OCI-LY7 (cell line): ENCODE results near the gene PSME4. TPM values are rescaled to one million over a fixed set of nuclear protein-coding genes. Genes with fewer than 3 reads are reported as not detected.

ENCODE experiments used
- BruUV-seq: library from RNA; stranded (reverse); fragments of 400-500 nt; replicated peaks from 2 replicates; lab custom pipeline; 2021; lab: Mats Ljungman, UMichigan
- CTCF ChIA-PET: fragments of 300-600 bp; sonication (Branson Sonifier 250); formaldehyde crosslinking; loops from one replicate; lab custom pipeline; 2022; ENCODE audit warnings: antibody characterized with exemption; ENCODE audit not compliant: unreplicated experiment; lab: Charles Lee
- POLR2A ChIA-PET: fragments of 300-600 bp; sonication (Branson Sonifier 250); formaldehyde crosslinking; loops from one replicate; lab custom pipeline; 2022; ENCODE audit warnings: antibody characterized with exemption; lab: Charles Lee
- DNase-seq: peaks from one replicate; pipeline ENCODE4 v3.0.0-alpha.2; 2015; ENCODE audit warnings: low spot score
- H2AFZ ChIP-seq: fragments of 200-600 bp; sonication (generic), shearing (Covaris generic); 2 replicates; pipeline ENCODE4 v1.6.1; 2014; ENCODE audit warnings: mild to moderate bottlenecking, antibody characterized with exemption, low read length, moderate library complexity
- H3K27ac ChIP-seq: fragments of 200-600 bp; sonication (generic); 2 replicates; pipeline ENCODE4 v1.5.1; 2014; ENCODE audit warnings: mixed run types, low read depth, mild to moderate bottlenecking, moderate library complexity, low read length, inconsistent platforms; ENCODE audit not compliant: poor library complexity, severe bottlenecking
- H3K36me3 ChIP-seq: fragments of 200-600 bp; sonication (generic); 2 replicates; pipeline ENCODE4 v1.6.1; 2014; ENCODE audit warnings: mild to moderate bottlenecking, antibody characterized with exemption, low read length, moderate library complexity, mixed read lengths; ENCODE audit not compliant: insufficient read depth
- H3K4me1 ChIP-seq: fragments of 200-600 bp; sonication (generic); 2 replicates; pipeline ENCODE4 v1.5.1; 2014; ENCODE audit warnings: mild to moderate bottlenecking, low read length; ENCODE audit not compliant: insufficient read depth, poor library complexity, severe bottlenecking
- H3K4me2 ChIP-seq: fragments of 200-600 bp; sonication (generic); 2 replicates; pipeline ENCODE4 v1.6.1; 2014; ENCODE audit warnings: mild to moderate bottlenecking, low read length
- H3K4me3 ChIP-seq: fragments of 200-600 bp; sonication (generic); 2 replicates; pipeline ENCODE4 v1.5.1; 2014; ENCODE audit warnings: mild to moderate bottlenecking, low read depth, low read length; ENCODE audit not compliant: poor library complexity, severe bottlenecking
- H3K79me2 ChIP-seq: fragments of 200-600 bp; sonication (generic); 2 replicates; pipeline ENCODE4 v1.6.1; 2016; ENCODE audit warnings: low read depth, mild to moderate bottlenecking, low read length, moderate library complexity, mixed read lengths; ENCODE audit not compliant: insufficient read depth
- H3K9me2 ChIP-seq: fragments of 200-600 bp; sonication (generic); 2 replicates; pipeline ENCODE4 v1.6.1; 2016; ENCODE audit warnings: mild to moderate bottlenecking, low read length, mixed read lengths; ENCODE audit not compliant: insufficient read depth
- H3K9me3 ChIP-seq: fragments of 200-600 bp; sonication (generic); 2 replicates; pipeline ENCODE4 v1.6.1; 2014; ENCODE audit warnings: mild to moderate bottlenecking, mixed run types, low read length, mixed read lengths
- H4K20me1 ChIP-seq: fragments of 200-600 bp; sonication (generic); 2 replicates; pipeline ENCODE4 v1.6.1; 2014; ENCODE audit warnings: mild to moderate bottlenecking, antibody characterized with exemption, low read length, moderate library complexity, mixed read lengths; ENCODE audit not compliant: insufficient read depth
- EZH2phosphoT487 ChIP-seq: fragments of 200-600 bp; sonication (generic); IDR thresholded peaks from 2 replicates; pipeline ENCODE4 v1.6.1; 2018; ENCODE audit warnings: low read depth, borderline replicate concordance, mild to moderate bottlenecking, mixed run types, antibody characterized with exemption, low read length, moderate library complexity, mixed read lengths
- intact Hi-C: fragments of 100-400 bp; cut with micrococcal nuclease; formaldehyde crosslinking; loops from one replicate; pipeline ENCODE4 v1.10.0; 2022; ENCODE audit not compliant: unreplicated experiment
- total RNA-seq, 2 experiments: library from RNA; depleted of rRNA in 1 of 2; stranded (reverse); fragments of >200 nt in 1 of 2; shearing (Covaris generic) in 1 of 2; gene quantifications; 2 replicates each; pipeline ENCODE4 v1.2.3, GENCODE V29; 2014 to 2022
- TF ChIP-seq, protein P1 (sequence below): fragments of 200-600 bp; sonication (generic); conservative IDR thresholded peaks from 2 replicates; pipeline ENCODE4 v1.5.1; 2014; ENCODE audit warnings: mild to moderate bottlenecking, antibody characterized with exemption, low read length, moderate library complexity, mixed read lengths

Gene PSME4
- total RNA-seq, 2 experiments from 2014 or later: 38.8 to 82.9 TPM

DNA sequence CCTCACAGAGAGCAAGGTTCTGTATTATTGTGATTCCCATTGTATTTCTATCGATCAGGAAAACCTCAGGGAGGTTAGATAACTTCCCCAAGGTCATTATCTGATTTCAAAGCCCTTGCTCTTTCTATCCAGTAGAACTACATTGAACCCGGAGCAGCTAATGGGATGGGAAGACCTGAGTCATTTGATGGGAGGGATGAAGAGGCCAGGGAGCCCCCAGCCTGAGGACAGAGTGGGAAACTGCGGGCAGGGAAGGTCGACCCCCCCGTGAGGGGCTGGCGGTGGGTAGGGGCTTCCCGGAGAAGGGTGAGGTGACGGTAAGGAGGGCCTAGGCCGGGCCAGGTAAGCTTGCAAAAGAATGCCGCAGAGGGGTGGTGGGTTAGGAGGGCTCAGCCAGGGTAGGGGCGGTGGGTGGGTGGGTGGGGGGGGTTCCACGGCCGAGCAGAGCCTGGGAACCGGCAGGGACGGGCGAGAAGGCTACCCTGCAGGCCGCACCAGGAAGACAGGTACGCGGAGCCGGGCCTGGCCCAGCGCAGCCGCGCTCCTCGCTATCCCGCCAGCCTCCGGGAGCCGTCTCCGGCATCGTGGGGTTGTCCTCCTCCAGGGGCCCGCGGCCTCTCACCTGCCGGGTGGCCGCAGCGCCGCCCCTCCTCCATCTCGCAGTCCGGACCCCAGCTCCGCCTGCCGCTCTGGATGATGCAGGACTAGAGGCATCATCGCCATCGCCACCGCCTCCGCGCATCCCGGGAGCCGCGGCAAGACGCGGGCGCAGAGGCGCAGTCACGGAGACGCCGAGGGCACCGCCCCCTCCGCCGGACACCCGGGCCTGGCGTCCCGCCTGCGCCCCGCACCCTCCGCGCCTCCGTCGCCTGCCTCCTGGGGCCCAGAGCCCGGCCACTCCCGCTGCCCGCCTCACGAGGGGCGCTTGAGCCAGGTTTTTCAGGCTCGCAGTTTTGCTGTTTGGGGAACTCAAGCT is 111.3 kb downstream of the PSME4 start, which contains the start of gene GPR75:
TSS of gene GPR75 (minus strand) at position 762 of the 976 bp plus-strand sequence. CDS start 5,211 bp downstream, outside the sequence.
- Histone ChIP-seq H3K9me2 (no peaks in the 10 kb centered on the region), H3K9me3 (no peaks in the 10 kb centered on the region), H4K20me1 (no peaks in the 10 kb centered on the region), H3K4me2 (no peak within 1 kb of the TSS), H3K27ac (no peak within 1 kb of the TSS), H2AFZ (no peak within 1 kb of the TSS), H3K79me2 (no peaks in the 10 kb centered on the region), H3K36me3 (peaks cover 62% of the 10 kb centered on the region), H3K4me3 (no peak within 1 kb of the TSS), H3K4me1 (no peaks in the 10 kb centered on the region)
- ChIA-PET POLR2A (interaction anchor here (0.6 to 1.1 kb wide), 3 partner anchors 12 to 16 kb away, joined by 3 read pairs; no protein-coding TSS in a partner anchor), CTCF (no interaction called here)
- no TSS peak for BruUV-seq
- DNase-seq: no peak
- intact Hi-C loops: no loop called here
- TF ChIP-seq, protein P1, sequence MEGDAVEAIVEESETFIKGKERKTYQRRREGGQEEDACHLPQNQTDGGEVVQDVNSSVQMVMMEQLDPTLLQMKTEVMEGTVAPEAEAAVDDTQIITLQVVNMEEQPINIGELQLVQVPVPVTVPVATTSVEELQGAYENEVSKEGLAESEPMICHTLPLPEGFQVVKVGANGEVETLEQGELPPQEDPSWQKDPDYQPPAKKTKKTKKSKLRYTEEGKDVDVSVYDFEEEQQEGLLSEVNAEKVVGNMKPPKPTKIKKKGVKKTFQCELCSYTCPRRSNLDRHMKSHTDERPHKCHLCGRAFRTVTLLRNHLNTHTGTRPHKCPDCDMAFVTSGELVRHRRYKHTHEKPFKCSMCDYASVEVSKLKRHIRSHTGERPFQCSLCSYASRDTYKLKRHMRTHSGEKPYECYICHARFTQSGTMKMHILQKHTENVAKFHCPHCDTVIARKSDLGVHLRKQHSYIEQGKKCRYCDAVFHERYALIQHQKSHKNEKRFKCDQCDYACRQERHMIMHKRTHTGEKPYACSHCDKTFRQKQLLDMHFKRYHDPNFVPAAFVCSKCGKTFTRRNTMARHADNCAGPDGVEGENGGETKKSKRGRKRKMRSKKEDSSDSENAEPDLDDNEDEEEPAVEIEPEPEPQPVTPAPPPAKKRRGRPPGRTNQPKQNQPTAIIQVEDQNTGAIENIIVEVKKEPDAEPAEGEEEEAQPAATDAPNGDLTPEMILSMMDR: no peak
- no peak for TF ChIP-seq EZH2phosphoT487

DNA sequence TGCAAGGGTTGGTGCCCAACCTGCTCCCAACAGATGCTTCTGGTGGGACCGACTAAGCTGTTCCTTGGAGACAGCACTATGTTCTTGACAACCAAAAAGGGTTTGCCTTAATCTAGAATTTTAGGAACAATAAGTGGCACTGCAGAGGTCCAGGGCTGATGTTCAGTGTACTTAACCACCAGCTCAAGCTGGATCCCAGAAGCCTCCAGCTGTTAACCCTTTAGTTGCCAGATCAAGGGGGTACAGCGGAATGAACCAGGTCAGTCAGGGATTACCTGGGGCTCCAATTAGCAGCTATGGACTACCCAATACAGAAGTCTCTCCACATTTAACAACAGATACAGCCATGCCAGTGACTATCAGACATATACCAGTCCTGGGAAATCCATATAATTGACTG is 114.5 kb downstream of the PSME4 start:
- TF ChIP-seq, protein P1: no peak
- no peak for TF ChIP-seq EZH2phosphoT487
- CTCF ChIA-PET: no interaction called here
- no peak for DNase-seq
- BruUV-seq: no TSS peak
- Histone ChIP-seq H3K9me3 (no peaks in the 10 kb centered on the region), H3K4me3 (no peak overlapping the region), H3K27ac (no peak overlapping the region), H3K4me2 (no peak overlapping the region), H4K20me1 (no peaks in the 10 kb centered on the region), H3K4me1 (no peaks in the 10 kb centered on the region), H3K79me2 (no peaks in the 10 kb centered on the region), H3K36me3 (peaks cover 62% of the 10 kb centered on the region), H2AFZ (no peak overlapping the region), H3K9me2 (no peaks in the 10 kb centered on the region)
- POLR2A ChIA-PET: no interaction called here
- intact Hi-C loops: no loop called here
